HUES48 (cell line): ENCODE results near the gene SNRK.
A peak's percentile ranks its signal among the peaks of the same experiment; 100 is the strongest.

Experiments used
- H3K27ac ChIP-seq: one replicate; pipeline ENCODE4 v1.7.0; 2013; ENCODE audit warnings: low read depth, low read length, inconsistent platforms
- H3K27me3 ChIP-seq: 2 replicates; pipeline ENCODE4 v1.6.1; 2013; ENCODE audit warnings: mild to moderate bottlenecking, low read length; ENCODE audit not compliant: control insufficient read depth, insufficient read depth
- H3K36me3 ChIP-seq: 2 replicates; pipeline ENCODE4 v1.6.1; 2013; ENCODE audit warnings: low read length; ENCODE audit not compliant: control insufficient read depth, insufficient read depth
- H3K4me1 ChIP-seq: 2 replicates; pipeline ENCODE4 v1.6.1; 2013; ENCODE audit warnings: mild to moderate bottlenecking, low read length; ENCODE audit not compliant: control insufficient read depth, insufficient read depth
- H3K4me3 ChIP-seq: 2 replicates; pipeline ENCODE4 v1.5.1; 2013; ENCODE audit warnings: mild to moderate bottlenecking, low read depth, low read length
- H3K9ac ChIP-seq: 2 replicates; pipeline ENCODE4 v1.6.1; 2013; ENCODE audit warnings: mild to moderate bottlenecking, low read depth, low read length, moderate library complexity
- H3K9me3 ChIP-seq: 2 replicates; pipeline ENCODE4 v1.6.1; 2013; ENCODE audit warnings: low read length; ENCODE audit not compliant: control insufficient read depth, insufficient read depth

SNRK gene

GRCh38 chr3:43286115-43286840, at the start of gene SNRK:
Gene SNRK (plus strand): TSS chr3:43286540. CDS start chr3:43303204, 16,664 bp downstream.
- 0 out of 2 replicates have a peak, but pooled peaks cover 6% of the 10 kb centered on the region for H3K36me3 ChIP-seq
- H3K4me1 ChIP-seq: peaks cover 26% of the 10 kb centered on the region
- no peaks in the 10 kb centered on the region for H3K9me3 ChIP-seq
- H3K27me3 ChIP-seq: peaks cover 5% of the 10 kb centered on the region; the same call in 1 of the 2 replicates
- peak within 1 kb of the TSS; percentile 64 for H3K27ac ChIP-seq
- peak within 1 kb of the TSS; percentile 73 for H3K9ac ChIP-seq
- H3K4me3 ChIP-seq: peak within 1 kb of the TSS; percentile 85

GRCh38 chr3:43238801-43239200, 47.5 kb upstream of the SNRK start:
- H3K36me3 ChIP-seq: no peaks in the 10 kb centered on the region
- H3K9me3 ChIP-seq: 0 out of 2 replicates have a peak, but pooled peaks cover 3% of the 10 kb centered on the region
- no peaks in the 10 kb centered on the region for H3K4me1 ChIP-seq
- H3K4me3 ChIP-seq: no peak overlapping the region
- H3K27me3 ChIP-seq: no peaks in the 10 kb centered on the region
- no peak overlapping the region for H3K9ac ChIP-seq
- no peak overlapping the region for H3K27ac ChIP-seq

- no peak overlapping the region for H3K27ac ChIP-seq
Measured at GRCh38 chr3:43239755-43240154, 46.6 kb upstream of the SNRK start.

GRCh38 chr3:43243590-43244587, 42.5 kb upstream of the SNRK start:
- H3K4me1 ChIP-seq: peaks cover 10% of the 10 kb centered on the region; the same call in 1 of the 2 replicates
- H3K9ac ChIP-seq: no peak overlapping the region
- no peak overlapping the region for H3K27ac ChIP-seq
- H3K4me3 ChIP-seq: no peak overlapping the region
- 0 out of 2 replicates have a peak, but pooled peaks cover 3% of the 10 kb centered on the region for H3K9me3 ChIP-seq
- no peaks in the 10 kb centered on the region for H3K27me3 ChIP-seq
- no peaks in the 10 kb centered on the region for H3K36me3 ChIP-seq

More at GRCh38 chr3:43239755-43240154, 46.6 kb upstream of the SNRK start:
- Histone ChIP-seq H3K4me3 (no peak overlapping the region), H3K9me3 (0 out of 2 replicates have a peak, but pooled peaks cover 3% of the 10 kb centered on the region), H3K27me3 (no peaks in the 10 kb centered on the region), H3K9ac (no peak overlapping the region), H3K36me3 (no peaks in the 10 kb centered on the region), H3K4me1 (no peaks in the 10 kb centered on the region)

- Histone ChIP-seq H3K4me3 (no peak overlapping the region), H3K9ac (no peak overlapping the region), H3K4me1 (peaks cover 10% of the 10 kb centered on the region; the same call in 1 of the 2 replicates), H3K9me3 (0 out of 2 replicates have a peak, but pooled peaks cover 3% of the 10 kb centered on the region), H3K27ac (no peak overlapping the region), H3K36me3 (no peaks in the 10 kb centered on the region), H3K27me3 (no peaks in the 10 kb centered on the region)
Measured at GRCh38 chr3:43244694-43245093, 41.6 kb upstream of the SNRK start.

- 0 out of 2 replicates have a peak, but pooled peaks cover 3% of the 10 kb centered on the region for H3K9me3 ChIP-seq
- no peak overlapping the region for H3K9ac ChIP-seq
- no peak overlapping the region for H3K4me3 ChIP-seq
- H3K4me1 ChIP-seq: peaks cover 18% of the 10 kb centered on the region
- no peak overlapping the region for H3K27ac ChIP-seq
- no peaks in the 10 kb centered on the region for H3K36me3 ChIP-seq
- no peaks in the 10 kb centered on the region for H3K27me3 ChIP-seq
Measured at GRCh38 chr3:43246976-43247375, 39.4 kb upstream of the SNRK start.

- no peaks in the 10 kb centered on the region for H3K27me3 ChIP-seq
Measured at GRCh38 chr3:43247561-43248184, 38.7 kb upstream of the SNRK start.

GRCh38 chr3:43248185-43248583, 38.2 kb upstream of the SNRK start:
- Histone ChIP-seq H3K9ac (no peak overlapping the region), H3K27ac (no peak overlapping the region), H3K4me3 (no peak overlapping the region), H3K9me3 (no peaks in the 10 kb centered on the region), H3K36me3 (no peaks in the 10 kb centered on the region), H3K27me3 (no peaks in the 10 kb centered on the region), H3K4me1 (peaks cover 18% of the 10 kb centered on the region)

More at GRCh38 chr3:43247561-43248184, 38.7 kb upstream of the SNRK start:
- H3K9ac ChIP-seq: no peak overlapping the region
- peaks cover 18% of the 10 kb centered on the region for H3K4me1 ChIP-seq
- no peaks in the 10 kb centered on the region for H3K36me3 ChIP-seq
- H3K4me3 ChIP-seq: no peak overlapping the region
- H3K9me3 ChIP-seq: no peaks in the 10 kb centered on the region
- peak overlapping the region; percentile 46 for H3K27ac ChIP-seq

GRCh38 chr3:43248973-43249372, 37.4 kb upstream of the SNRK start:
- no peak overlapping the region for H3K27ac ChIP-seq
- H3K27me3 ChIP-seq: no peaks in the 10 kb centered on the region
- no peak overlapping the region for H3K9ac ChIP-seq
- no peak overlapping the region for H3K4me3 ChIP-seq
- peaks cover 18% of the 10 kb centered on the region for H3K4me1 ChIP-seq
- H3K9me3 ChIP-seq: no peaks in the 10 kb centered on the region
- H3K36me3 ChIP-seq: no peaks in the 10 kb centered on the region

GRCh38 chr3:43249405-43249804, 36.9 kb upstream of the SNRK start:
- Histone ChIP-seq H3K27me3 (no peaks in the 10 kb centered on the region), H3K4me1 (peaks cover 18% of the 10 kb centered on the region), H3K4me3 (no peak overlapping the region), H3K36me3 (no peaks in the 10 kb centered on the region), H3K9ac (no peak overlapping the region), H3K9me3 (no peaks in the 10 kb centered on the region), H3K27ac (no peak overlapping the region)
